ENCODE measurements around the gene TSFM. TPM values are rescaled to one million over a fixed set of nuclear protein-coding genes. Genes with fewer than 3 reads are reported as not detected.

The TSFM gene
- total and polyA plus RNA-seq, 9 of the 15 experiments (the other 6 are each of a cell fraction or from before 2014, with no cell fraction given) = 44.6 to 198 (median 60.2) TPM

DNA sequence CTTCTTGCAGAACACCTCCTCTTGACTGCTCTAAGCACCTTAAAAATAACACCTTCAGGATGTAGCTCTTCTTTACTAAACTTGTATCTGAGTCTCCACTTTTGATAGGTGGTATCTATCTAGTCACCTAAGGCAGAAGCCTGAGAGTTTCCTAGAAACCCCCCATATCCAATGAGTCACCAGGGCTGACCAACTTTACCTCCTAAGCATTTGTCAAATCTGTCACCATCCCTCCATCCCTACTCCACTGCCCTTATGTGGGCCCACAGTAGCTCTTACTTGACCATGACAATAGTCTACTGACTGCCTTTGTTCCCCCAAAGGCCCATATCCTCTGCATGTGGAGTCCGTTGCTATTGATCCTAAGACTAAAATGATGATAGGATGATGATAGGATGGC is 20.0 kb downstream of the TSFM start:
- no peaks in the 10 kb centered on the region for H3K27me3 ChIP-seq (ENCODE audit: control insufficient read depth in 2 of 2, insufficient read depth in 2 of 2, low read length in 2 of 2)
- H3K79me2 ChIP-seq (ENCODE audit: control insufficient read depth, insufficient read depth, low read length) = no peaks in the 10 kb centered on the region
- FAIRE-seq (no peak), DNase-seq (ENCODE audit: extremely low read depth in 1 of 4, low spot score in 3 of 4) (no peak), ATAC-seq (no peak)
- no peak overlapping the region for H3K4me2 ChIP-seq (ENCODE audit: insufficient read depth, low read length)
- H3K27ac ChIP-seq (ENCODE audit: extremely low read depth, low read depth, low read length) = no peak overlapping the region
- POLR2A ChIA-PET = interaction anchor here (0.6 to 2.5 kb wide), 6 partner anchors 9 to 204 kb away, joined by 3 to 7 read pairs (median 4); partner anchors contain the start of gene AVIL
- CTCF ChIA-PET (ENCODE audit: low intra/inter-chr PET ratio) = interaction anchor here (0.7 to 2.7 kb wide), 2 partner anchors 101 to 103 kb away, joined by 3 to 23 read pairs; no protein-coding TSS in a partner anchor
- H2AFZ ChIP-seq (ENCODE audit: low read depth, low read length) = no peak overlapping the region
- no peak overlapping the region for H3K9ac ChIP-seq (ENCODE audit: insufficient read depth in 1 of 2, low read depth in 2 of 2, low read length in 2 of 2)
- no TSS peak for BruUV-seq (replicated peaks)
- H3K9me1 ChIP-seq (ENCODE audit: control insufficient read depth, insufficient read depth, low read length) = no peaks in the 10 kb centered on the region
- no peaks in the 10 kb centered on the region for H4K20me1 ChIP-seq (replicated peaks; ENCODE audit: control insufficient read depth, insufficient read depth, low read length)
- intact Hi-C loops (cut with micrococcal nuclease) (loop anchor here (1.0 kb wide), 1 partner anchor 103 kb away; no protein-coding TSS in a partner anchor), in situ Hi-C loops (cut with MboI) (no loop called here)
- 50% methylated on average over 1 of the region's 1 CpG for WGBS (ENCODE audit: insufficient coverage, low coverage, missing lambda C conversion rate)
- H3K4me3 ChIP-seq = no peak overlapping the region
- no peak for TF ChIP-seq HIVEP1 (CRISPR knock-in tag; IDR thresholded peaks at IDR 0.05)
- peak; percentile 5 for TF ChIP-seq MEIS2 (IDR thresholded peaks at IDR 0.05; ENCODE audit: partially characterized antibody)
- no peaks in the 10 kb centered on the region for H3K9me3 ChIP-seq (replicated peaks; ENCODE audit: control insufficient read depth, insufficient read depth, low read depth, low read length)
- H3K36me3 ChIP-seq (ENCODE audit: control insufficient read depth, insufficient read depth, low read length) = peaks cover 38% of the 10 kb centered on the region
- H3K4me1 ChIP-seq (replicated peaks in 1 of 2; ENCODE audit: control insufficient read depth in 2 of 2, insufficient read depth in 2 of 2, low read length in 2 of 2) = no peaks in the 10 kb centered on the region

- peak; percentile 79 for FAIRE-seq
- H3K79me2 ChIP-seq (ENCODE audit: control insufficient read depth, insufficient read depth, low read length) = no peaks in the 10 kb centered on the region
- no peaks in the 10 kb centered on the region for H3K9me1 ChIP-seq (ENCODE audit: control insufficient read depth, insufficient read depth, low read length)
- 42% methylated on average over 9 of the region's 9 CpGs for WGBS (ENCODE audit: insufficient coverage, low coverage, missing lambda C conversion rate)
- in situ Hi-C loops (cut with MboI) = no loop called here
- H2AFZ ChIP-seq (ENCODE audit: low read depth, low read length) = no peak overlapping the region
- H3K4me3 ChIP-seq = no peak overlapping the region
- no peaks in the 10 kb centered on the region for H3K27me3 ChIP-seq (ENCODE audit: control insufficient read depth in 2 of 2, insufficient read depth in 2 of 2, low read length in 2 of 2)
- H3K4me2 ChIP-seq (ENCODE audit: insufficient read depth, low read length) = no peak overlapping the region
- DNase-seq (ENCODE audit: extremely low read depth in 1 of 4, low spot score in 3 of 4) = peak; percentile 43 to 63 (median 52)
- peaks cover 34% of the 10 kb centered on the region; the same call in 2 of the 3 replicates for H3K36me3 ChIP-seq (ENCODE audit: control insufficient read depth, insufficient read depth, low read length)
- no peaks in the 10 kb centered on the region for H3K9me3 ChIP-seq (replicated peaks; ENCODE audit: control insufficient read depth, insufficient read depth, low read depth, low read length)
- H4K20me1 ChIP-seq (replicated peaks; ENCODE audit: control insufficient read depth, insufficient read depth, low read length) = no peaks in the 10 kb centered on the region
- H3K27ac ChIP-seq (ENCODE audit: extremely low read depth, low read depth, low read length) = no peak overlapping the region
- BruUV-seq (replicated peaks) = no TSS peak
- POLR2A ChIA-PET = interaction anchor here (0.9 to 2.5 kb wide), 3 partner anchors 10 to 33 kb away, joined by 3 to 7 read pairs (median 4); no protein-coding TSS in a partner anchor
- H3K9ac ChIP-seq (ENCODE audit: insufficient read depth in 1 of 2, low read depth in 2 of 2, low read length in 2 of 2) = no peak overlapping the region
- H3K4me1 ChIP-seq (replicated peaks in 1 of 2; ENCODE audit: control insufficient read depth in 2 of 2, insufficient read depth in 2 of 2, low read length in 2 of 2) = no peaks in the 10 kb centered on the region
- ATAC-seq = peak; percentile 82
- intact Hi-C loops (cut with micrococcal nuclease) = loop anchor here (1.0 kb wide), 1 partner anchor 102 kb away; no protein-coding TSS in a partner anchor
- CTCF ChIA-PET (ENCODE audit: low intra/inter-chr PET ratio) = interaction anchor here (0.7 to 2.7 kb wide), 2 partner anchors 100 to 102 kb away, joined by 3 to 23 read pairs; no protein-coding TSS in a partner anchor
- TF ChIP-seq REST (IDR thresholded peaks at IDR 0.05; ENCODE audit: borderline replicate concordance) (peak; percentile 52; the same call in 1 of the 2 replicates), REST (CRISPR knock-in tag; IDR thresholded peaks at IDR 0.05; ENCODE audit: low read depth) (no peak)
These were observed 20.8 kb downstream of the TSFM start for GRCh38 chr12:57803319-57803893.

Data from K562 (cell line).